RWPE2 (cell line): ENCODE results near the gene GINS2.

ENCODE experiments used
- ATAC-seq: fragments of 200-7000 bp; cut with Tn5 transposase; 3 replicates; pipeline ENCODE4 v1.9.1; 2021; ENCODE audit warnings: low read depth
- DNase-seq: peaks from one replicate; pipeline ENCODE4 v3.0.0-alpha.2; 2020; ENCODE audit warnings: low spot score
- H3K27ac ChIP-seq: fragments of 450-650 bp; 2 replicates; pipeline ENCODE4 v1.5.1; 2017; ENCODE audit warnings: mild to moderate bottlenecking; ENCODE audit not compliant: poor library complexity, severe bottlenecking
- H3K27me3 ChIP-seq: fragments of 250-450 bp; sonication (Bioruptor Pico); 2 replicates; pipeline ENCODE4 v1.5.1; 2021; ENCODE audit warnings: mild to moderate bottlenecking, moderate library complexity; ENCODE audit not compliant: insufficient read depth, poor library complexity, severe bottlenecking
- H3K36me3 ChIP-seq: fragments of 250-450 bp; sonication (Bioruptor Pico); 2 replicates; pipeline ENCODE4 v1.5.1; 2020; ENCODE audit warnings: low read depth, mild to moderate bottlenecking, moderate library complexity
- H3K4me1 ChIP-seq: fragments of 250-450 bp; sonication (Bioruptor Pico); 2 replicates; pipeline ENCODE4 v1.5.1; 2021; ENCODE audit warnings: mild to moderate bottlenecking, moderate library complexity; ENCODE audit not compliant: insufficient read depth, poor library complexity, severe bottlenecking
- H3K4me3 ChIP-seq: fragments of 250-450 bp; sonication (Bioruptor Pico); 2 replicates; pipeline ENCODE4 v1.5.1; 2021; ENCODE audit warnings: mild to moderate bottlenecking, moderate library complexity; ENCODE audit not compliant: severe bottlenecking
- H3K9me3 ChIP-seq: fragments of 250-450 bp; sonication (Bioruptor Pico); 2 replicates; pipeline ENCODE4 v1.5.1; 2021; ENCODE audit warnings: mild to moderate bottlenecking, moderate library complexity; ENCODE audit not compliant: severe bottlenecking
- CTCF ChIP-seq: fragments of 450-650 bp; IDR thresholded peaks from one replicate; pipeline ENCODE4 v1.5.1; 2017; ENCODE audit warnings: mild to moderate bottlenecking, moderate library complexity; ENCODE audit not compliant: poor library complexity, severe bottlenecking

Gene GINS2

DNA sequence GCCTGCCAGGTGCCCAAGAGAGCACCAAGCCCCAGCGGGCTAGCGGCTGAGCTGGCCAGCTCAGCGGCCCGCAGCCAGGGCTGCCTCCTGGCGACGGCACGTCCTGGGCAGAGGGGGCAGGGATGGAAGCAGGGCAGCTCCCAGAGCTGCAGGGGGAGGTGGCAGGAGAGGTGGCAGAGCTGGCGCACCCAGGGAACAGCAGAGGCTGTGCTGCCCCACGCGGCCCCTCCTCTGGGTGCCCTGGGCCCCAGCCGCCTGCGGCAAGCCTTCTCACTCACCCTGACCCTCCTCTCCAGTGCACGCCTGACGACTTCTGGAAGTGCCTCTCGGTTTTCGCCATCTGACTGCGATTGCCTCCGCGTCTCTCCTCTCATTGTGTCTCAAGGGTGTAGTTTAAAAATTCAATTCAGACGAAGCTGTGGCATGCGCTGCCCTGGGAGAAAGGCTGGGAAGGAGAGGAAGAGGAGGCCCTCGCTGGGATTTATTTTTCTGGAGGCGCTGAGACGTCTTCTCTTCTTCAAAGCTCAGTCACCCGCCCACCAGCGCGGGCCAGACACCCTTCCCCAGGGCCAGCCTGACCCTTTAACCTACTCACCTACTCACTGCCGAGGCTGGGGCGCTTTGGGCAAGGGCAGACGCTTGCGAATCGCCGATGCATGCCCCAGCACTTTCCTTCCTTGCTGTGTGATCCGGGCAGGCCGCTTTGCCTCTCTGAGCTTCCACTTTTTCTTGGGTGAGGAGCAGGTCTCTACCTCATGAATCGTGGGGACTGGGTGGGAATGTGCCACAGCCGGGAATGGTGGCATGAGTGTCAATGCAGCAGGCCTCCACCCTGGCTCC is 50.7 kb downstream of the GINS2 start:
- H3K9me3 ChIP-seq = no peaks in the 10 kb centered on the region
- ATAC-seq (no peak), DNase-seq (no peak)
- TF ChIP-seq CTCF = no peak
- no peak overlapping the region for H3K4me3 ChIP-seq
- H3K4me1 ChIP-seq = peaks cover 13% of the 10 kb centered on the region
- H3K27me3 ChIP-seq = no peaks in the 10 kb centered on the region
- H3K27ac ChIP-seq = no peak overlapping the region
- no peaks in the 10 kb centered on the region for H3K36me3 ChIP-seq

DNA sequence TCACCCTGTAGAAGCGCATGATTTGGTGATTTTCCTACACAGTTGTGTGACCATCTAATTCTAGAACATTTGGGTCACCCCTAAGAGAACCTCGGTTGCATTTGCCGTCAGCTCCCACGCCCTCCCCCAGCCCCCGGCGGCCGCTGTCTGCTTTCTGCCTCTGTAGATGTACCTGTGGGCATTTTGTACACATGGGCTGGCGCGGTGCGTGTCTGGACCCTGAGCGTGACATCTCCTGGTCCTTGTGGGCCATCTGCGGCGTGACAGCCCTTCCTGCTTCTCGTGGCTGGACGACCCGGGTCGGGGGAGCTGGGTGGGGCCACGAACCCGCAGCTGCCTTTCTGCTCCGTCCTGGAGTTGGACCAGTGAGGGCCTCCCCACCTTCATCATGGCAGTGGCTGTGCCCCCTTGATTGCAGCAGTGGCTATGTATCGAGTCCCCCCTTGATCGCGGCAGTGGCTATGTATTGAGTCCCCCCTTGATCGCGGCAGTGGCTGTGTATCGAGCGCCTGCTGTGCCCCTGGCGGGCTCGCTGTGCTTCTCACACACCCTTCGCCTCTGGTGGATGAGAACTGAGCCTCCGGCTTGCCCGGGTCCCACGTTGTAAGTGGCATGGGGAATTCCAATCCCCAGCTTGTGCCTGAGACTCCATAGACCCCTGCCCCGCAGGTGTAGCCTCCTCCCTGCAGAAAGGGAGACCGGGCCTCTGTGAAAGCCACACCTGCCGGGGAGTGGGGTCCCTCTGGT is 51.5 kb downstream of the GINS2 start:
- H3K4me1 ChIP-seq = peaks cover 13% of the 10 kb centered on the region
- no peaks in the 10 kb centered on the region for H3K27me3 ChIP-seq
- no peaks in the 10 kb centered on the region for H3K36me3 ChIP-seq
- no peak for TF ChIP-seq CTCF
- no peak overlapping the region for H3K27ac ChIP-seq
- H3K4me3 ChIP-seq = no peak overlapping the region
- DNase-seq = no peak
- ATAC-seq = no peak
- no peaks in the 10 kb centered on the region for H3K9me3 ChIP-seq

DNA sequence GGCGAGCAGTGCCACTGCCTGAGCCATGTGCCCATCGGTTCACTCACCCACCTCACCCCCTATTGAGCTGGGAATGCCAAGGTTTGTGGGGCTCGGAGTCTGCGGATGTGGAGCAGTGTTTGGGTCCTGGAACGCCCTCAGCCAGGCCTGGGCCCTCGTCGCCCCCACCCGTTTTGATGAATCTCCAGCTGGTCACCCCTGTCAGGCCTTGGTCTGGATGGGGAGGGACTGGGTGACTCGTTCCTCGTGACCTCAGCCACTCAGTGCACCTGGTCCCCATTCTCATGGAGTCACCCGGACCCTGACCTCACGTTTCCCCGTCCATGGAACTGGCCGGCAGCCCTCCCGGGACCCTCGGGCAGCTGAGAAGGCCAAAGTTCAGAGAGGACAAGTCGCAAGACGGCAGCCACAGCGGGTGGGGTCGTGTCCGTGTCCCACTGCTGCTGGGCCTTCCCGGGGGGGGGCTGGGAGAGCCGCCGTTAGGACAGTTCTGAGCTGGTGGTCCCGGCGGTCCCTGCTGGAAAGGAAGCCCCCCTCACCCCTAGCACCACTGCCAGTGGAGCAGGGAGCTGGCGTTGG is 52.4 kb downstream of the GINS2 start:
- Histone ChIP-seq H3K9me3 (no peaks in the 10 kb centered on the region), H3K4me1 (peaks cover 13% of the 10 kb centered on the region), H3K36me3 (no peaks in the 10 kb centered on the region), H3K27ac (no peak overlapping the region), H3K27me3 (no peaks in the 10 kb centered on the region), H3K4me3 (no peak overlapping the region)
- no peak for ATAC-seq
- no peak for DNase-seq
- no peak for TF ChIP-seq CTCF

DNA sequence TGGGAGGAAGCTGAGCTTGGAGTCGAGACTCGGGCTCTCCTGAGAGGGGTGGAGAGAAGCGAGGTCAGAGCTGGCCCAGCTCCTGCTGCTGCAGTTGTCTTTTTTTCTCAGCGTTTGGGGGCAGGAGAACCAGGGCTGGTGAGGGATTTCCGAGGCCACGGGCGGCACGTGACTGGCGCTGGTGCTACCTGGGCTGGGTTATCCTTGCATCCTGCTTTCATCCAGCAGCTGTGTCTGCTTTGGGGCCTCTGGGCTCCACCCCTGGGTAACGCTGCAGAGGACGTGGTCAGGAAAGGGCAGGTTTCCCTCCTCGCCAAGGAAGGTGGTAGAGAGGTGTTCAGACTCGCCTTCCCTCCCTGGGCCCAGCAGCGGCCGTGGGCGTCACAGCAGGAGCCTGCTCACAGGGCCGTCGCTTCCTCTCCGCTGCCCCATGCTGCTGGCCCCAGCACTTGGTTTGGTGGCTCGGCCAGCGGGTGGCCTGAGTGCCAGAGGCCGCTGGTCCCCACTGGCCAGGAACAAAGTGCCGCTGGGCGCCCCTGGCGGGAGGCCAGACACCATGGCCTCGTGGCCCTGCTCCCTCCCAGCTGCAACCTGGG is 53.1 kb downstream of the GINS2 start:
- Histone ChIP-seq H3K4me1 (peaks cover 13% of the 10 kb centered on the region), H3K36me3 (no peaks in the 10 kb centered on the region)
- DNase-seq = no peak

More for the DNA sequence above, 53.1 kb downstream of the GINS2 start:
- peak; percentile 81 for ATAC-seq
- no peak for TF ChIP-seq CTCF
- no peak overlapping the region for H3K4me3 ChIP-seq
- H3K27ac ChIP-seq = peak overlapping the region; percentile 33
- H3K27me3 ChIP-seq = no peaks in the 10 kb centered on the region
- no peaks in the 10 kb centered on the region for H3K9me3 ChIP-seq
